GM18508 (cell line): ENCODE data around the gene CALU.

Source experiments
- ATAC-seq: cut with Tn5 transposase; IDR thresholded peaks from one replicate; pipeline ENCODE4 v1.9.1; 2021; ENCODE audit warnings: moderate number of reproducible peaks; ENCODE audit not compliant: insufficient read depth, unreplicated experiment

Gene CALU

GRCh38 chr7:128805225-128805624 is 66.1 kb downstream of the CALU start:
- ATAC-seq, result no peak

DNA sequence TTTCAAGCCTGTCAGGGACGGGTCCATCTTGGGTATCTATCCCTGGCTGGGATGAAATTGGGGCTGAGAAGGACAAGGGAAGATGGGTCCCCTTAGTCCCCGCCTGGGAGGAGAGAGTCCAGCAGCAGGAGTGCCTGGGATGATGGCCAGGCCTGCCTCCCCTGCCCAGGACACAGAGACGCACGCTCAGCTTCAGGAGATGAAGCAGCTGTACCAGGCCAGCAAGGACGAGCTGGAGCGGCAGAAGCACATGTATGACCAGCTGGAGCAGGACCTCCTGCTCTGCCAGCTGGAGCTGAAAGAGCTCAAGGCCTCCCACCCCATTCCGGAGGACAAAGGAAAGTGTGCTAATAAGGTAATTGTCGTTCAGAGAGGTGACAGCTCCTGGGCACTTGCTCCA is 68.0 kb downstream of the CALU start:
- ATAC-seq, result no peak

DNA sequence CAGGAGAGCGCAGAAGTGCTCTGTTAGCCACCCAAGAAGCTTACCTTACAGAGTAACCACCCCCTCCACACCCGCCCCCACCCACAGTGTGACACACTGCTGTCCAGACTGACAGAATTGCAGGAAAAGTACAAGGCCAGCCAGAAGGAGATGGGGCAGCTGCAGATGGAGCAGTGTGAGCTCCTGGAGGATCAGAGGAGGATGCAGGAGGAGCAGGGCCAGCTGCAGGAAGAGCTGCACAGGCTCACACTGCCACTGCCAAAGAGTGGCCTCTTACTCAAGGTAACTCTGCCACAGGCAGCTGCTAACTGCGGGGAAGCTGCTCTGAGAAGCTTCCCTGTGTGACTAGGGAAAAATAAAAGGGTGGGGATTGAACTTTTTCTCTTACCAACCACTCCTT is 70.2 kb downstream of the CALU start:
- no peak for ATAC-seq

DNA sequence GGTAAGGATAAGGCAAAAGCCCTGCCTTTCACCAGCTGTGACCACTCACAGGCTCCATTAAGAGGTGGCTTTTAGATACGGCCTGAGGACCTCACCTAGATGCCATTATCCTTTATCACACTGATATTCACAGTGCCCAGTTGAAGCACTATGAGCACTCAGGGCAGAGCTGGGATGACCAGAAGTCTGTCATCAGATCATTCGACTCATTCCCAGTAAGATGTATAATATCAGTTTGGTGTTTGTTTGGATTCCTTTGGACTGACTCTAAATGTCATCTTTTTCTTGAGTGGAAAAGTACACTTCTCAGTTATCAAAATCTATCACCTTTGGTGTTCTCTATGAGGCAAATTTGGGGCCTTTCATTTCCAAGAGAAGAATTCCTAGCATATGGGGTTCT is 71.3 kb downstream of the CALU start:
- no peak for ATAC-seq

DNA sequence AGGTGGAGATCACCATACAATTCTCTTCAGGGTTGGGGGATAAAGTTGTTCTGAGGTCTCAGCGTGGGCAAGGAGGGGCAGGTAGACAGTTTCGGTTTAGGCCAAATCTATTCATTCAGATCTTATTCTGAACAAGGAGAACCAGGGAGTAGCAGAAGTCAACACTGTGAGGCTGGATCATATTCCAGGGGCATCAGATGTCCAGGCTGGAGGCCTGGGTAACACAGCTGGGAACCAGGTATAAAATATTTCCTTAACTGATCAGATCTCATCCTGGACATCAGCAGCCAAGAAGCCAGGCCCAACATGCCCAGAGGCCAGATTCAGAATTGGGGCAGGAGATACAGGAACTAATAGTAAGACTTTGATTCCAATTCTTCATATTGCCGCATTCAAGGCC is 71.8 kb downstream of the CALU start:
- no peak for ATAC-seq

DNA sequence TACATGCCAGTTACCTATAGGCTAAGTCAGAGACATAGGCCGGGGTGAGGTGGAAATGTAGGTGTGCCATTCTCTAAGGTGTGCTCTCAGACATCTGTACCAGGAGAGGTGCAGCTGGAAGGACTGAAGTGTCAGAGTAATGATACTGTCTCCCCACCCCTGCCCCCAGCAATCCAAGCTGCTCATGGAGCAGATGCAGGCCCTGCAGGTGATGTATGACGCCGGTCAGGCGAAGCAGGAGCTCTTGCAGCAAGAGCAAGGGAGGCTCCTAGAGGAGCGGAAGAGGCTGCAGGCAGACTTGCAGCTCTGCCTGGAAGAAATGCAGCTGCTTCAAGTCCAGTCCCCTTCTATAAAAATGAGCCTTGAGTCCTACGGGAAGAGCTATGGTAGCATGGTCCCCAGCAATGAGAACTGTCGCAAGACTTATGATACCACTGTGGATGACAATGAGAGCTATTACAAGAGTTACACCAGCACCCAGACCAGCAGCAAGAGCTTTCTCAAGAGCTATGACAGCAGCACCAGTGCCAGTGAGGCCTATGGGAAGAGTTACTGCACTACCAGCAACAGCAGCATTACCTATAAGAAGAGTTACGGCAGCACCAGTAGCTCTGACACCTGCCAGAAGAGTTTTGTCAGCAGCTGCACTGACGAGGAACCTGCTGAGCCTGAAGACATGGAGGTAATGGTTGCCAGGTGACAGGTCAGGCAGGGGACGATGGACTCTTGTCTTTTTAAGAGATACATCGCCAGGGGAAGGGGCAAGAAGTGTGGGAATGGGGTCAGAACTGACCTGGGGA is 72.7 kb downstream of the CALU start:
- ATAC-seq, result no peak

GRCh38 chr7:128812514-128813168 is 73.5 kb downstream of the CALU start:
- ATAC-seq, result no peak

DNA sequence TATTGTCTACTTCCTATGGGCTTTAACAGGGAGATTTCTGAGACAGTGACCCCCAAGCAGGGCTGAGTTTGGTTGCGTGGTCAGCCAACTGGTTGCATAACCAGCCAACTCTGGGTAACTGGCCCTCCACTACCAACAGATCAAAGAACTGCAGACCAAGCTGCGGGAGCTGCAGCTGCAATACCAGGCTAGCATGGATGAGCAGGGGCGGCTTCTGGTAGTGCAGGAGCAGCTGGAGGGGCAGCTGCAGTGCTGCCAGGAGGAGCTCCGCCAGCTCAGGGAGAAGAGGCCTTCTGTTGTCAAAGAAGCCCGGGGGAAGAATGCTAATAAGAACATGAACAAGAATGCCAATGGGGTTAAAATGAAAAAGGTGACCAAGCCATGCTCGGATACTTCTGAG is 75.3 kb downstream of the CALU start:
- no peak for ATAC-seq

GRCh38 chr7:128815289-128815942 is 76.3 kb downstream of the CALU start:
- no peak for ATAC-seq

DNA sequence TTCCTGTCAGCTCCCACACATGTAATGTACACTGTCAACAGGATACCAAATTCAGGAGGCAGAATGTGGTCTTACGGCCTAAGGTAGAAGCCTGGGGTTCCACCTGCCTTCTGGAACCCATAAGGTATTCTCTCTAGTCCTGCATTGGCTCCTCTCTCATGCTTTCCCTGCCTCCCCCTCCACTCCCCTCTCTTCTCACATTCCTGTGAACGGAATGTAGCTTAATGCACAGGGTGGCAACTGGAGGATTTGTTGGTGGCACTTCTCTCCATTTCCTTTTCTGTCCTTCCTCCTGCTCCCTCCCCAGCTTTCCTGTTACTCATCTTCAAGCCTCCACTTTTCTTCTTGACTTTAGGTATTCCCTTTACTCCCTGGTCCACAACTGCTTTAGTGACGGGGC is 79.5 kb downstream of the CALU start:
- ATAC-seq, result no peak
